WTC11 (cell line): ENCODE data around the gene EDN2. TPM values are rescaled to one million over a fixed set of nuclear protein-coding genes. Genes with fewer than 3 reads are reported as not detected.

Experiments used
- ATAC-seq: fragments of 200-7000 bp; cut with Tn5 transposase; 2 replicates; pipeline ENCODE4 v1.10.0; 2021; ENCODE audit warnings: mild to moderate bottlenecking, moderate library complexity
- CTCF ChIA-PET: fragments of 300-600 bp; sonication (Branson Sonifier 250); formaldehyde crosslinking; loops from one replicate; lab custom pipeline; 2021; ENCODE audit warnings: antibody characterized with exemption; lab: Charles Lee
- POLR2A ChIA-PET: fragments of 350-600 bp; sonication (Branson Sonifier 250); formaldehyde crosslinking; loops from one replicate; lab custom pipeline; 2021; ENCODE audit warnings: antibody characterized with exemption; lab: Charles Lee
- DNase-seq: peaks from one replicate; pipeline ENCODE4 v3.0.0; 2021; ENCODE audit warnings: low spot score
- H3K27ac Mint-ChIP-seq: 2 replicates; pipeline ENCODE4 v1.8.0; 2021; ENCODE audit warnings: mixed read lengths
- H3K27me3 Mint-ChIP-seq: 2 replicates; pipeline ENCODE4 v1.8.0; 2021; ENCODE audit warnings: low read depth, mild to moderate bottlenecking, moderate library complexity, mixed read lengths
- H3K36me3 Mint-ChIP-seq: 2 replicates; pipeline ENCODE4 v1.8.0; 2021; ENCODE audit warnings: mixed read lengths
- H3K4me1 Mint-ChIP-seq: 2 replicates; pipeline ENCODE4 v1.8.0; 2022; ENCODE audit warnings: mixed read lengths
- H3K4me3 Mint-ChIP-seq: 2 replicates; pipeline ENCODE4 v1.8.0; 2021; ENCODE audit warnings: mild to moderate bottlenecking, moderate library complexity, mixed read lengths
- H3K9me3 Mint-ChIP-seq: 2 replicates; pipeline ENCODE4 v1.8.0; 2021; ENCODE audit warnings: mixed read lengths
- ETV6 ChIP-seq: sonication (generic); formaldehyde crosslinking; IDR thresholded peaks from 2 replicates; pipeline ENCODE4 v1.8.1; 2022; ENCODE audit warnings: mild to moderate bottlenecking, missing genetic modification reagents
- FOXJ3 ChIP-seq: sonication (generic); formaldehyde crosslinking; IDR thresholded peaks from 2 replicates; pipeline ENCODE4 v1.9.0; 2021; ENCODE audit warnings: missing genetic modification reagents, mild to moderate bottlenecking, borderline replicate concordance
- GTF2I ChIP-seq: fragments of 250-450 bp; sonication (Bioruptor Pico); conservative IDR thresholded peaks from 2 replicates; pipeline ENCODE4 v1.4.0; 2021; ENCODE audit warnings: mild to moderate bottlenecking
- KAT7 ChIP-seq: sonication (generic); formaldehyde crosslinking; IDR thresholded peaks from 2 replicates; pipeline ENCODE4 v1.8.1; 2023; ENCODE audit warnings: missing genetic modification reagents, mild to moderate bottlenecking, borderline replicate concordance
- NFE2L1 ChIP-seq: sonication (generic); formaldehyde crosslinking; IDR thresholded peaks from 2 replicates; pipeline ENCODE4 v1.8.1; 2023; ENCODE audit warnings: missing genetic modification reagents
- NR1H2 ChIP-seq: sonication (generic); formaldehyde crosslinking; IDR thresholded peaks from 2 replicates; pipeline ENCODE4 v1.9.0; 2021; ENCODE audit warnings: mild to moderate bottlenecking, moderate library complexity, missing genetic modification reagents
- TP53 ChIP-seq: sonication (generic); formaldehyde crosslinking; IDR thresholded peaks from 2 replicates; pipeline ENCODE4 v1.8.1; 2023; ENCODE audit warnings: mild to moderate bottlenecking, missing genetic modification reagents
- ZNF317 ChIP-seq: sonication (generic); formaldehyde crosslinking; IDR thresholded peaks from 2 replicates; pipeline ENCODE4 v1.8.1; 2023; ENCODE audit warnings: low read depth, mild to moderate bottlenecking, moderate library complexity, missing genetic modification reagents, borderline replicate concordance
- ZNF671 ChIP-seq: fragments of 250-450 bp; sonication (Bioruptor Pico); IDR thresholded peaks from 2 replicates; pipeline ENCODE4 v1.8.0; 2021; ENCODE audit warnings: mild to moderate bottlenecking
- total RNA-seq: library from RNA; stranded (reverse); gene quantifications from 3 replicates; pipeline ENCODE4 v1.2.3, GENCODE V29; 2021
- TF ChIP-seq, protein P1 (sequence below): fragments of 250-450 bp; sonication (Bioruptor Pico); IDR thresholded peaks from 2 replicates; pipeline ENCODE4 v1.8.0; 2021; ENCODE audit warnings: mild to moderate bottlenecking
- TF ChIP-seq, protein P2 (sequence below): sonication (generic); formaldehyde crosslinking; IDR thresholded peaks from 2 replicates; pipeline ENCODE4 v1.8.0; 2023; ENCODE audit warnings: mild to moderate bottlenecking, missing genetic modification reagents
- TF ChIP-seq, protein P3 (sequence below): sonication (generic); formaldehyde crosslinking; IDR thresholded peaks from 2 replicates; pipeline ENCODE4 v1.8.1; 2022; ENCODE audit warnings: mild to moderate bottlenecking, missing genetic modification reagents, moderate library complexity, borderline replicate concordance
- TF ChIP-seq, protein P4 (sequence below): sonication (generic); formaldehyde crosslinking; IDR thresholded peaks from 2 replicates; pipeline ENCODE4 v1.8.1; 2023; ENCODE audit warnings: mild to moderate bottlenecking, missing genetic modification reagents
- TF ChIP-seq, protein P5 (sequence below): sonication (generic); formaldehyde crosslinking; IDR thresholded peaks from 2 replicates; pipeline ENCODE4 v1.8.1; 2023; ENCODE audit warnings: mild to moderate bottlenecking, missing genetic modification reagents, moderate library complexity
- TF ChIP-seq, protein P6 (sequence below): sonication (generic); formaldehyde crosslinking; IDR thresholded peaks from 2 replicates; pipeline ENCODE4 v1.8.1; 2023; ENCODE audit warnings: mild to moderate bottlenecking, moderate library complexity, missing genetic modification reagents
- TF ChIP-seq, protein P7 (sequence below): sonication (generic); formaldehyde crosslinking; IDR thresholded peaks from 2 replicates; pipeline ENCODE4 v1.8.0; 2022; ENCODE audit warnings: mild to moderate bottlenecking, missing genetic modification reagents

Gene EDN2
- total RNA-seq, 1 experiment from 2014 or later = 0.33 TPM

DNA sequence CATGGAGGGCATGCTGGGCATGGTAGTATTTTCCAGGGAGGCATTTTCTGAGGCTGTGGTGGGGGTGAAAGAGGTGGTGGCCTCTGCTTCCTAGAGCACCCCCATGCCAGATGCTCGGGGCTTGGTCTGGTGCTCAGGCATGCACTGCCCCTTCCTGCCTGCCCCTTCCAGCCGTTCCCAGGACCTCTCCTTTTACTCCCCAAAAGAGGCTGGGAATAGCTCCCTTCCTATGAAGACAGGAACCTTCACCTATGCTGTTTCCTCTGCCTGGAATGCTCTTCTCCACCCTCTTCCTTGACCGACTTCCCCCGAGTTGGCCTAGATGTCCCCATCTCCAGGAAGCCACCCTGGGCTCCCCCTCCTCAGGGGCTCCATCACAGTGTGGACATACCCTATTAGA is 9.1 kb downstream of the EDN2 start:
- H3K27me3 Mint-ChIP-seq = no peaks in the 10 kb centered on the region
- H3K27ac Mint-ChIP-seq = peak overlapping the region; percentile 26; the same call in 1 of the 2 replicates
- ATAC-seq = no peak
- no peak overlapping the region for H3K4me3 Mint-ChIP-seq
- H3K36me3 Mint-ChIP-seq = no peaks in the 10 kb centered on the region
- DNase-seq = no peak
- H3K4me1 Mint-ChIP-seq = peaks cover 11% of the 10 kb centered on the region
- no peaks in the 10 kb centered on the region for H3K9me3 Mint-ChIP-seq
- ChIA-PET POLR2A (no interaction called here), CTCF (interaction anchor here (0.8 to 3.5 kb wide), 10 partner anchors 9 to 162 kb away, joined by 3 to 22 read pairs (median 5); partner anchors contain the start of gene EDN2)
- TF ChIP-seq NFE2L1 (CRISPR knock-in tag) = no peak
- no peak for TF ChIP-seq ETV6 (CRISPR knock-in tag)
- TF ChIP-seq GTF2I = no peak
- no peak for TF ChIP-seq ZNF671 (CRISPR knock-in tag)
- no peak for TF ChIP-seq ZNF317 (CRISPR knock-in tag)
- TF ChIP-seq, protein P1, sequence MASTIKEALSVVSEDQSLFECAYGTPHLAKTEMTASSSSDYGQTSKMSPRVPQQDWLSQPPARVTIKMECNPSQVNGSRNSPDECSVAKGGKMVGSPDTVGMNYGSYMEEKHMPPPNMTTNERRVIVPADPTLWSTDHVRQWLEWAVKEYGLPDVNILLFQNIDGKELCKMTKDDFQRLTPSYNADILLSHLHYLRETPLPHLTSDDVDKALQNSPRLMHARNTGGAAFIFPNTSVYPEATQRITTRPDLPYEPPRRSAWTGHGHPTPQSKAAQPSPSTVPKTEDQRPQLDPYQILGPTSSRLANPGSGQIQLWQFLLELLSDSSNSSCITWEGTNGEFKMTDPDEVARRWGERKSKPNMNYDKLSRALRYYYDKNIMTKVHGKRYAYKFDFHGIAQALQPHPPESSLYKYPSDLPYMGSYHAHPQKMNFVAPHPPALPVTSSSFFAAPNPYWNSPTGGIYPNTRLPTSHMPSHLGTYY = no peak
- TF ChIP-seq FOXJ3 = no peak

DNA sequence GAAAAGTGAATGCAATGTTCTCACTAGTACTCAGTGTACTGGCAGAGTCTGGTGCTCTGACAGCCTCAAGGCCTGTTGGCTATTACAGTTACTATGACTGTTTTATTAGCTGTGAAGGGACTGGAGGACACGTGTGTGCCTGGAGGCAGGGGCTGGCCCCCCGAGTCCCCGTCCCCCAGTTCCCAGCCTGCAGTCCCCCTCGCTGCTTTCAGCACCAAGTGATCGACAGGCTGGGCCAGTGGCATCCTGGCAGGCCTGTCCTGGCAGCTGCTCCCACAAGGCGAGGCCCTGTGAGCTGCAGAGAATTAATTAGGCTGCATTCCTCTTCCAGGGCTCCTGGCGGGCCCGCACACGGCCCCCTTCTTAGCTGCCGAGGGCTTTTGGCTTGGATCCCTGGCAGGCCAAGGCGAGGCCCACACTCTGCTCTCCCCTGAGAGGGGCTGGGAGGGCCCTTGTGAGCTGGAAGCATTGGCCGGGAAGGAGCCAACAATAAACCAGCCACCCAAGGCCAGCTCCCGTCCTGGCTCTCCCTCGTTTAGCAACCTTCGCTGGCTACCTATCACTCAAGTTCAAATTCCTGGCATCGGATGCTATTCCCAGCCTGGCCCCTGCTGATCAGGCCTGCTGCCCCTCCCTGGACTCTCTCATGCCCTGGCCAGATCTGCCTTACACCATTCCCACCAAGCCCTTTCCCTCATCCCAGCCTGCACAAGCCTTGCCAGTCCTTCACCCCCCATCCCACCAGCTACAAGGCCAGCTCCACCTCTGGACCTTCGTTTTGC is 9.8 kb downstream of the EDN2 start:
- DNase-seq (no peak), ATAC-seq (peak; percentile 55)
- Mint-ChIP-seq H3K9me3 (no peaks in the 10 kb centered on the region), H3K27me3 (no peaks in the 10 kb centered on the region), H3K4me1 (peaks cover 11% of the 10 kb centered on the region), H3K36me3 (no peaks in the 10 kb centered on the region), H3K4me3 (no peak overlapping the region), H3K27ac (peak overlapping the region; percentile 26; the same call in 1 of the 2 replicates)
- ChIA-PET POLR2A (no interaction called here), CTCF (interaction anchor here (0.6 to 3.5 kb wide), 14 partner anchors 10 to 192 kb away, joined by 3 to 22 read pairs (median 4); partner anchors contain the start of gene EDN2)
- TF ChIP-seq, protein P2, sequence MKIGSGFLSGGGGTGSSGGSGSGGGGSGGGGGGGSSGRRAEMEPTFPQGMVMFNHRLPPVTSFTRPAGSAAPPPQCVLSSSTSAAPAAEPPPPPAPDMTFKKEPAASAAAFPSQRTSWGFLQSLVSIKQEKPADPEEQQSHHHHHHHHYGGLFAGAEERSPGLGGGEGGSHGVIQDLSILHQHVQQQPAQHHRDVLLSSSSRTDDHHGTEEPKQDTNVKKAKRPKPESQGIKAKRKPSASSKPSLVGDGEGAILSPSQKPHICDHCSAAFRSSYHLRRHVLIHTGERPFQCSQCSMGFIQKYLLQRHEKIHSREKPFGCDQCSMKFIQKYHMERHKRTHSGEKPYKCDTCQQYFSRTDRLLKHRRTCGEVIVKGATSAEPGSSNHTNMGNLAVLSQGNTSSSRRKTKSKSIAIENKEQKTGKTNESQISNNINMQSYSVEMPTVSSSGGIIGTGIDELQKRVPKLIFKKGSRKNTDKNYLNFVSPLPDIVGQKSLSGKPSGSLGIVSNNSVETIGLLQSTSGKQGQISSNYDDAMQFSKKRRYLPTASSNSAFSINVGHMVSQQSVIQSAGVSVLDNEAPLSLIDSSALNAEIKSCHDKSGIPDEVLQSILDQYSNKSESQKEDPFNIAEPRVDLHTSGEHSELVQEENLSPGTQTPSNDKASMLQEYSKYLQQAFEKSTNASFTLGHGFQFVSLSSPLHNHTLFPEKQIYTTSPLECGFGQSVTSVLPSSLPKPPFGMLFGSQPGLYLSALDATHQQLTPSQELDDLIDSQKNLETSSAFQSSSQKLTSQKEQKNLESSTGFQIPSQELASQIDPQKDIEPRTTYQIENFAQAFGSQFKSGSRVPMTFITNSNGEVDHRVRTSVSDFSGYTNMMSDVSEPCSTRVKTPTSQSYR (CRISPR knock-in tag) = 0 out of 2 replicates have a peak, but pooled peaks have one; percentile 16
- TF ChIP-seq, protein P3, sequence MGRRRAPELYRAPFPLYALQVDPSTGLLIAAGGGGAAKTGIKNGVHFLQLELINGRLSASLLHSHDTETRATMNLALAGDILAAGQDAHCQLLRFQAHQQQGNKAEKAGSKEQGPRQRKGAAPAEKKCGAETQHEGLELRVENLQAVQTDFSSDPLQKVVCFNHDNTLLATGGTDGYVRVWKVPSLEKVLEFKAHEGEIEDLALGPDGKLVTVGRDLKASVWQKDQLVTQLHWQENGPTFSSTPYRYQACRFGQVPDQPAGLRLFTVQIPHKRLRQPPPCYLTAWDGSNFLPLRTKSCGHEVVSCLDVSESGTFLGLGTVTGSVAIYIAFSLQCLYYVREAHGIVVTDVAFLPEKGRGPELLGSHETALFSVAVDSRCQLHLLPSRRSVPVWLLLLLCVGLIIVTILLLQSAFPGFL (CRISPR knock-in tag) = no peak

DNA sequence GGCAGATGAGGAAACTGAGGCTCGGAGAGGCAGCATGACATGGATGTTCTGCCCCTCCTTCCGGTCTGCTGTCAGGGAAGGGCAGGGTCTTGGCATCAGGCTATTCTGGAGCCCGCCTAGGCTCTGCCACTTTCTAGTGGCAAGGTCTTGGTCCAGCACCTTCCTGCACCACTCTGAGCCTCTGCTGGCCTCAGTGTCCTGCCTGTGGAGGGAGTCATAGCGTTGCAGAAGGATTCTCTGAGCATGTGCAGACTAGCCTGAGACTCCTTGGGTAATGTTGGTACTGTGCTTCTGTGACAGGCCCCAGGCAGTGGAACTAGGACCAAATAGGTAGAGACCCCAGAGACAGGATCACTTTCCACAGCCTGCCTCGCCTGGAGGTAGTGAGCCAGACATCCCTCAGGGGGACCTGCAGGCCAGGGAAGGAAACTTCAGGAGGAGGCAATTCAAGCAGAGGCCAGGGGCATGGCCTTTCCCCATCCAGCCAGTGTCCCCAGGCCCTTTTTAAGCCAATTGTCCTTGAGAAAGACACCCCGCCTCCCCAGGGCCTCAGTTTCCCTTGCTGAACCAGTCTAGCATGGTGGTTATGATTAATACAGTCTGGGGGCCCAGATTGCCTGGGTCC is 10.6 kb downstream of the EDN2 start:
- DNase-seq = no peak
- Mint-ChIP-seq H3K36me3 (no peaks in the 10 kb centered on the region), H3K4me3 (no peak overlapping the region), H3K27me3 (no peaks in the 10 kb centered on the region), H3K9me3 (no peaks in the 10 kb centered on the region), H3K27ac (no peak overlapping the region), H3K4me1 (peaks cover 11% of the 10 kb centered on the region)
- CTCF ChIA-PET = interaction anchor here (0.8 to 3.5 kb wide), 9 partner anchors 10 to 159 kb away, joined by 3 to 22 read pairs (median 4); partner anchors contain the start of gene EDN2
- no peak for ATAC-seq
- POLR2A ChIA-PET = no interaction called here
- TF ChIP-seq TP53 (CRISPR knock-in tag) (no peak), FOXJ3 (no peak), KAT7 (no peak), NR1H2 (CRISPR knock-in tag) (no peak)
- TF ChIP-seq, protein P4, sequence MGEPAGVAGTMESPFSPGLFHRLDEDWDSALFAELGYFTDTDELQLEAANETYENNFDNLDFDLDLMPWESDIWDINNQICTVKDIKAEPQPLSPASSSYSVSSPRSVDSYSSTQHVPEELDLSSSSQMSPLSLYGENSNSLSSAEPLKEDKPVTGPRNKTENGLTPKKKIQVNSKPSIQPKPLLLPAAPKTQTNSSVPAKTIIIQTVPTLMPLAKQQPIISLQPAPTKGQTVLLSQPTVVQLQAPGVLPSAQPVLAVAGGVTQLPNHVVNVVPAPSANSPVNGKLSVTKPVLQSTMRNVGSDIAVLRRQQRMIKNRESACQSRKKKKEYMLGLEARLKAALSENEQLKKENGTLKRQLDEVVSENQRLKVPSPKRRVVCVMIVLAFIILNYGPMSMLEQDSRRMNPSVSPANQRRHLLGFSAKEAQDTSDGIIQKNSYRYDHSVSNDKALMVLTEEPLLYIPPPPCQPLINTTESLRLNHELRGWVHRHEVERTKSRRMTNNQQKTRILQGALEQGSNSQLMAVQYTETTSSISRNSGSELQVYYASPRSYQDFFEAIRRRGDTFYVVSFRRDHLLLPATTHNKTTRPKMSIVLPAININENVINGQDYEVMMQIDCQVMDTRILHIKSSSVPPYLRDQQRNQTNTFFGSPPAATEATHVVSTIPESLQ (CRISPR knock-in tag) = no peak
- TF ChIP-seq, protein P5, sequence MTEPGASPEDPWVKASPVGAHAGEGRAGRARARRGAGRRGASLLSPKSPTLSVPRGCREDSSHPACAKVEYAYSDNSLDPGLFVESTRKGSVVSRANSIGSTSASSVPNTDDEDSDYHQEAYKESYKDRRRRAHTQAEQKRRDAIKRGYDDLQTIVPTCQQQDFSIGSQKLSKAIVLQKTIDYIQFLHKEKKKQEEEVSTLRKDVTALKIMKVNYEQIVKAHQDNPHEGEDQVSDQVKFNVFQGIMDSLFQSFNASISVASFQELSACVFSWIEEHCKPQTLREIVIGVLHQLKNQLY (CRISPR knock-in tag) = no peak
- TF ChIP-seq, protein P1 = no peak
- TF ChIP-seq, protein P6, sequence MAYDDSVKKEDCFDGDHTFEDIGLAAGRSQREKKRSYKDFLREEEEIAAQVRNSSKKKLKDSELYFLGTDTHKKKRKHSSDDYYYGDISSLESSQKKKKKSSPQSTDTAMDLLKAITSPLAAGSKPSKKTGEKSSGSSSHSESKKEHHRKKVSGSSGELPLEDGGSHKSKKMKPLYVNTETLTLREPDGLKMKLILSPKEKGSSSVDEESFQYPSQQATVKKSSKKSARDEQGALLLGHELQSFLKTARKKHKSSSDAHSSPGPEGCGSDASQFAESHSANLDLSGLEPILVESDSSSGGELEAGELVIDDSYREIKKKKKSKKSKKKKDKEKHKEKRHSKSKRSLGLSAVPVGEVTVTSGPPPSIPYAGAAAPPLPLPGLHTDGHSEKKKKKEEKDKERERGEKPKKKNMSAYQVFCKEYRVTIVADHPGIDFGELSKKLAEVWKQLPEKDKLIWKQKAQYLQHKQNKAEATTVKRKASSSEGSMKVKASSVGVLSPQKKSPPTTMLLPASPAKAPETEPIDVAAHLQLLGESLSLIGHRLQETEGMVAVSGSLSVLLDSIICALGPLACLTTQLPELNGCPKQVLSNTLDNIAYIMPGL (CRISPR knock-in tag) = no peak
- TF ChIP-seq, protein P7, sequence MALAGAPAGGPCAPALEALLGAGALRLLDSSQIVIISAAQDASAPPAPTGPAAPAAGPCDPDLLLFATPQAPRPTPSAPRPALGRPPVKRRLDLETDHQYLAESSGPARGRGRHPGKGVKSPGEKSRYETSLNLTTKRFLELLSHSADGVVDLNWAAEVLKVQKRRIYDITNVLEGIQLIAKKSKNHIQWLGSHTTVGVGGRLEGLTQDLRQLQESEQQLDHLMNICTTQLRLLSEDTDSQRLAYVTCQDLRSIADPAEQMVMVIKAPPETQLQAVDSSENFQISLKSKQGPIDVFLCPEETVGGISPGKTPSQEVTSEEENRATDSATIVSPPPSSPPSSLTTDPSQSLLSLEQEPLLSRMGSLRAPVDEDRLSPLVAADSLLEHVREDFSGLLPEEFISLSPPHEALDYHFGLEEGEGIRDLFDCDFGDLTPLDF = no peak
